Type B pancreatic cell (in vitro differentiated cells): ENCODE data around the gene TTC24. TPM values are rescaled to one million over a fixed set of nuclear protein-coding genes. Genes with fewer than 3 reads are reported as not detected.
"Not testable (repeated sequence)": the region's sequence is repeated elsewhere in the genome, so short reads cannot be mapped to it uniquely, and the experiment has no call there.

Experiments
- DNase-seq: peaks from one replicate; pipeline ENCODE4 v3.0.0; 2021; ENCODE audit warnings: mixed read lengths; ENCODE audit not compliant: unreplicated experiment; ENCODE audit errors: extremely low spot score
- H3K27ac Mint-ChIP-seq: 2 replicates; pipeline ENCODE4 v1.8.0; 2021; ENCODE audit warnings: mild to moderate bottlenecking, mixed read lengths
- H3K27me3 Mint-ChIP-seq: 2 replicates; pipeline ENCODE4 v1.8.0; 2021; ENCODE audit warnings: mixed read lengths
- H3K36me3 Mint-ChIP-seq: 2 replicates; pipeline ENCODE4 v1.8.0; 2021; ENCODE audit warnings: mixed read lengths
- H3K4me1 Mint-ChIP-seq: one replicate; pipeline ENCODE4 v1.8.0; 2021; ENCODE audit warnings: mixed read lengths; ENCODE audit not compliant: unreplicated experiment
- H3K4me3 Mint-ChIP-seq: 2 replicates; pipeline ENCODE4 v1.8.0; 2021; ENCODE audit warnings: mild to moderate bottlenecking, mixed read lengths
- H3K9me3 Mint-ChIP-seq: 2 replicates; pipeline ENCODE4 v1.8.0; 2021; ENCODE audit warnings: mixed read lengths
- total RNA-seq: library from RNA; stranded (reverse); gene quantifications from 2 replicates; pipeline ENCODE4 v1.2.1, GENCODE V29; 2021; ENCODE audit warnings: low replicate concordance
- TF ChIP-seq, protein P1 (sequence below): fragments of 200-600 bp; sonication (generic); conservative IDR thresholded peaks from 2 replicates; pipeline ENCODE4 v1.5.0; 2021; ENCODE audit warnings: antibody characterized with exemption, mild to moderate bottlenecking

TTC24 gene
- total RNA-seq, 1 donor from 2014 or later = not detected

DNA sequence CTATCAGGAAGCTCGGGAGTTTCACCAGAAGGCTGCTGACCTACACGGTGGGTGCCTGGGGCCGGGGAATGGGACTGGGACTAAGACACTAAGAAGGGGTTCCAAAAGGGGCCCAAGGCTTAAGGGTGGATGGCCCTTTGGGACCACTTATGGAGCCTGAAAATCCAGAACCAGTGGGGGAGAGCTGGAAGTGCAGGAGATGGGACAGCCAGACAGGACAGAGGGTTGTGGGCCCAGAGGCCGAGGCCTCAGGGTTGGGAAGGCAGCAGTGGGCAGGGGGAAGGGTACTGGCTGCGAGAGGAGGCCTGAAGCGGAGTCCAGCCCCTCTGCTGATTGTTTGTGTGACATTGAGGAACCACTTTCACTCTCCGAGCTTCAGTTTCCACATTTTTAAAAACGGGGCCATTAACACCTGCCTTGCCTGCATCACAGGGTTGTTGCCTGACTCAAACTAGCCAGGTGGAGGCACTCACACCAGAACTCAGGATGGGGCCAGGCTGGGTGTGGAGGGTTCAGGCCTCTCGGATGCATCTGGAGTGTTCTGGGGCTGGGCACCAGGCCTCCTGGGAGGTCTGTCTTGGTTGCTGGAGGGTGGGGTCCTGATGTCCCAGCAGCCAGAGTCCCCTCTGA lies 3.0 kb downstream of the TTC24 start:
- Mint-ChIP-seq H3K4me3 (no peak overlapping the region), H3K27ac (no peak overlapping the region), H3K36me3 (no peaks in the 10 kb centered on the region), H3K27me3 (peaks cover 14% of the 10 kb centered on the region), H3K4me1 (peaks cover 11% of the 10 kb centered on the region), H3K9me3 (no peaks in the 10 kb centered on the region)
- DNase-seq = no peak
- TF ChIP-seq, protein P1, sequence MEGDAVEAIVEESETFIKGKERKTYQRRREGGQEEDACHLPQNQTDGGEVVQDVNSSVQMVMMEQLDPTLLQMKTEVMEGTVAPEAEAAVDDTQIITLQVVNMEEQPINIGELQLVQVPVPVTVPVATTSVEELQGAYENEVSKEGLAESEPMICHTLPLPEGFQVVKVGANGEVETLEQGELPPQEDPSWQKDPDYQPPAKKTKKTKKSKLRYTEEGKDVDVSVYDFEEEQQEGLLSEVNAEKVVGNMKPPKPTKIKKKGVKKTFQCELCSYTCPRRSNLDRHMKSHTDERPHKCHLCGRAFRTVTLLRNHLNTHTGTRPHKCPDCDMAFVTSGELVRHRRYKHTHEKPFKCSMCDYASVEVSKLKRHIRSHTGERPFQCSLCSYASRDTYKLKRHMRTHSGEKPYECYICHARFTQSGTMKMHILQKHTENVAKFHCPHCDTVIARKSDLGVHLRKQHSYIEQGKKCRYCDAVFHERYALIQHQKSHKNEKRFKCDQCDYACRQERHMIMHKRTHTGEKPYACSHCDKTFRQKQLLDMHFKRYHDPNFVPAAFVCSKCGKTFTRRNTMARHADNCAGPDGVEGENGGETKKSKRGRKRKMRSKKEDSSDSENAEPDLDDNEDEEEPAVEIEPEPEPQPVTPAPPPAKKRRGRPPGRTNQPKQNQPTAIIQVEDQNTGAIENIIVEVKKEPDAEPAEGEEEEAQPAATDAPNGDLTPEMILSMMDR = no peak

DNA sequence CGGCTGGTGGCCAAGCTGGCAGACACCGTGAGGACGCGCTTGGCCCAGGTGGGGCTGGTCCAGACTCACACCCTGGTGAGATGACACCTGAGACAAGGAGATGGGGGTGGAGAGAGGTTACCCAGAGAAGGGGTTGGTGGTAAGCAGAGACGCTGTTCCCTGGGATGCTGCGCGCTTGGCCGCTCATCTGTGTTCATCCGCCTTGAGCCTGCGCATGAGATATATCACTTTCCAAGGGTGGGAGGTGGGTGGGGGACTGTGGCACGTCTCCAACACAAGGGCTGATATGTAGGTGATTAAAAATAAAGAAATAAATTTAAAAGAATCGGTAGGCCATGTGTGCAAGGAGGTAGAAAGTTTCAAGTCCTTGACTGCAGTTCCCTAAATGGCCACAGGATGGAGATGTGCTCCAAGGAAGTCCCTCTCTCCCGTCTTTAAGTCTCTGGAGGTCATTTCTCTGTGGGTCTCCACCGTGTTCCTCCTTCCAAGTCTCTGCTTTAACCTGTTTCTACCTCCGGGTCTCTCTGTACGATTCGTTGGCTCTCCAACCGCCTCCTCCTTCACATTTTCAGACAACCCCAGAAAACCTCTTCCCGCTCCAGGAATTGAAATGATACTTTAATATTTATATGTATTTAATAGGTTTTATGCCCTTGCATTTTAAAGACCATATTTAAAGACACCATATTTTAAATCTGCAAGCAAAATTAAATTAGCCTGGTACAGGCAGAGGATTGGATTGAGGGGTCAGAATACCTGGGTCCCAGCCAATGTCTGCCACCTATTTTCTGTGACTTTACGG lies 4.5 kb downstream of the TTC24 start:
- DNase-seq = no peak
- no peak overlapping the region for H3K4me3 Mint-ChIP-seq
- H3K36me3 Mint-ChIP-seq = no peaks in the 10 kb centered on the region
- no peaks in the 10 kb centered on the region for H3K9me3 Mint-ChIP-seq
- peak overlapping the region; percentile 29 for H3K27ac Mint-ChIP-seq
- H3K27me3 Mint-ChIP-seq = peaks cover 14% of the 10 kb centered on the region
- H3K4me1 Mint-ChIP-seq = peaks cover 4% of the 10 kb centered on the region
- TF ChIP-seq, protein P1 = peak; percentile 92

DNA sequence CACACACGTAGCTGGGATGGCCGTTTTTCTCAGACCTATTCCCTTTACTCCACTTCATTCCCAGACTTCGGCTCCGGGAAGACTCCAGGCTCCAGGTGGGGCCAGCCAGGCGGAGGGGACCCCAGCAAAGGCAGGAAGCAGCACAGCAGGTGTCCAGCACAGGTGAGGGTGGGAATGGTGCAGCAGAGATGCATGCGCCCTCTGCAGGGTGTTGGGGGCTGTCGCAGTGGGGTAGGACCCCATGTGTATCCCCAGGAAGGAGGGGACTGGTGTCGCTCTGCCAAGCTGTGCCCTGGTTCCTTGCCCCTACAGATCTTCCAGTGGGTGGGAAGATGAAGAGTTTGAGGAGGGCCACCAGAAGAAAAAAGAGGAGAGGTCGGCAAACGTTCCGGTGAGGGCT lies 5.3 kb downstream of the TTC24 start:
- TF ChIP-seq, protein P1 = peak; percentile 52
- Mint-ChIP-seq H3K4me3 (no peak overlapping the region), H3K4me1 (peaks cover 4% of the 10 kb centered on the region), H3K9me3 (no peaks in the 10 kb centered on the region), H3K36me3 (no peaks in the 10 kb centered on the region), H3K27ac (no peak overlapping the region), H3K27me3 (peaks cover 14% of the 10 kb centered on the region)
- no peak for DNase-seq

DNA sequence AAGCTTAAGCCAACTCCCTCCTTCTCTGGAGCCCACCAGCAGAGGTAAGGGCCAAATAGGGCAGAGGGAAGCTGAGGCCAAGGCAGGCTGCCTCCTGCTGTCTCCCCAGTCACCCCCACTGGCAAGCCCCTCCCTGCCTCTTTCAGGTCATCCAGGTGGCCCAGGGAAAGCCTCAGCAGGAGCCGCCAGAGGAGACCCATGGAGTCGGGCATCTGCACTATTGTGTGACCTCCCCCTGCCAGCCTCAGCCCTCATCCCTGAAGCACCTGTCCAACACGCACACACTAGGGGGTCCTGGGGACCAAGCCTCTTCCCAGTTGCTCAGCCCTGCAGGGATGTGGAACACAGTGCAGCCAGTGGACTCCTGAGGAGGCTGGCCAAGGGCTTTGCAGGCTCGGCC lies 6.8 kb downstream of the TTC24 start:
- H3K4me3 Mint-ChIP-seq = no peak overlapping the region
- H3K4me1 Mint-ChIP-seq = peaks cover 7% of the 10 kb centered on the region
- H3K9me3 Mint-ChIP-seq = no peaks in the 10 kb centered on the region
- H3K36me3 Mint-ChIP-seq = no peaks in the 10 kb centered on the region
- no peak overlapping the region for H3K27ac Mint-ChIP-seq
- DNase-seq = no peak
- H3K27me3 Mint-ChIP-seq = peaks cover 11% of the 10 kb centered on the region
- TF ChIP-seq, protein P1 = no peak

DNA sequence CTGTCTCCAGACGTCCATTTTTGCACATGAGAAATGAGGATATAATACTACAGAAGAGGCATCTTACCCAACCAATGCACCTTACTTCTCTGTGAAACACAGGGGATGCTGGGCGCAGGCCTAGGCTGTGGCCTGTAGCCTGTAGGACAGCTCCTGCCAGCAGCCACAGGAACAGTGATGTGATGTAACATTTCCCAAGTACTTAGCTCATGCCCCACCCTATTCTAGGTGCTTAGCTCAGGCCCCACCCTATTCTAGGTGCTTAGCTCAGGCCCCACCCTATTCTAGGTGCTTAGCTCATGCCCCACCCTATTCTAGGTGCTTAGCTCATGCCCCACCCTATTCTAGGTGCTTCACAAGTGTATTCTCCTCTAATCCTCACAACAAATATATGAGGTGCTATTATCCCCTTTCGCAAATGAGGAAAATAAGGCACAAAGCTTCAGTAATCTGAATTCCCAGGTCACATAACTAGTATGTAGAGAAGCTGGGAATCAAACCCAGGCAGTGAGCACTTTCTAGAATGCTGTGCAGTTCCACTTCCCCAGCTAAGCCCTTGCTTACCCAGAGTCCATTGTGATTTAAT lies 7.5 kb downstream of the TTC24 start:
- Mint-ChIP-seq H3K27me3 (peaks cover 11% of the 10 kb centered on the region), H3K36me3 (no peaks in the 10 kb centered on the region), H3K9me3 (no peaks in the 10 kb centered on the region), H3K27ac (no peak overlapping the region), H3K4me1 (peaks cover 8% of the 10 kb centered on the region), H3K4me3 (no peak overlapping the region)
- TF ChIP-seq, protein P1 = no peak
- DNase-seq = no peak

DNA sequence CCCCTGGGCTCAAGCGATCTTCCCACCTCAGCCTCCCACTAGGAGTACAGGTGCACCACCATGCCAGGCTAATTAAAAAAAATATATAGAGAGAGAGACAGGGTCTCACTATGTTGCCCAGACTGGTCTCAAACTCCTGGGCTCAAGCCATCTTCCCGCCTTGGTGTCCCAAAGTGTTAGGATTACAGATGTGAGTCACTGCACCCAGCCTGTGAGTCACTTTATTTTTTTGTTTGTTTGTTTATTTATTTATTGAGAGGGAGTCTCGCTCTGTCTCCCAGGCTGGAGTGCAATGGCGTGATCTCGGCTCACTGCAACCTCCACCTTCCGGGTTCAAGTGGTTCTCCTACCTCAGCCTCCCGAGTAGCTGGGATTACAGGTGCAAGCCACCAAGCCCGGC lies 8.4 kb downstream of the TTC24 start:
- H3K9me3 Mint-ChIP-seq, DNase-seq, H3K4me1 Mint-ChIP-seq, H3K4me3 Mint-ChIP-seq, H3K36me3 Mint-ChIP-seq, H3K27ac Mint-ChIP-seq: not testable (repeated sequence)
- peaks cover 11% of the 10 kb centered on the region for H3K27me3 Mint-ChIP-seq
